Lung (tissue), 12 donors: ENCODE results near the gene CDK7. TPM values are rescaled to one million over a fixed set of nuclear protein-coding genes. Genes with fewer than 3 reads are reported as not detected.

Experiments
- ATAC-seq: fragments of 200-7000 bp; cut with Tn5 transposase; one replicate; pipeline ENCODE4 v1.9.1; 2020; ENCODE audit warnings: moderate number of reproducible peaks; ENCODE audit not compliant: insufficient read depth, low FRiP score
- DNase-seq, 3 donors: peaks; one replicate each; pipeline ENCODE4 v3.0.0-alpha.2; 2013 to 2017
- H3K27ac ChIP-seq, 2 donors: one replicate each; pipeline ENCODE4 v1.5.1; 2013; ENCODE audit warnings: mild to moderate bottlenecking in 2 of 2, moderate library complexity in 2 of 2, control low read depth in 1 of 2, inconsistent platforms in 1 of 2, low read depth in 1 of 2, low read length in 1 of 2
- H3K27me3 ChIP-seq, 3 donors: one replicate each; pipeline ENCODE4 v1.5.1; 2013; ENCODE audit warnings: low read length in 2 of 3; ENCODE audit not compliant: control insufficient read depth in 3 of 3, insufficient read depth in 3 of 3
- H3K36me3 ChIP-seq, 4 donors: one replicate each; pipeline ENCODE4 v1.5.1; 2013; ENCODE audit warnings: low read length in 4 of 4, mild to moderate bottlenecking in 1 of 4, moderate library complexity in 1 of 4; ENCODE audit not compliant: control insufficient read depth in 4 of 4, insufficient read depth in 4 of 4
- H3K4me1 ChIP-seq, 5 donors: one replicate each; pipeline ENCODE4 v1.5.1; 2013; ENCODE audit warnings: low read length in 5 of 5, mild to moderate bottlenecking in 2 of 5, moderate library complexity in 1 of 5; ENCODE audit not compliant: control insufficient read depth in 5 of 5, insufficient read depth in 5 of 5
- H3K4me3 ChIP-seq: one replicate; pipeline ENCODE4 v1.5.1; 2013; ENCODE audit warnings: mild to moderate bottlenecking, control low read depth, moderate library complexity
- H3K9ac ChIP-seq, 2 donors: one replicate each; pipeline ENCODE4 v1.5.1; 2013; ENCODE audit warnings: low read length in 2 of 2, control low read depth in 1 of 2; ENCODE audit not compliant: insufficient read depth in 1 of 2
- H3K9me3 ChIP-seq, 4 donors: one replicate each; pipeline ENCODE4 v1.5.1; 2013; ENCODE audit warnings: low read length in 3 of 4, mild to moderate bottlenecking in 1 of 4, moderate library complexity in 1 of 4; ENCODE audit not compliant: control insufficient read depth in 4 of 4, insufficient read depth in 3 of 4
- CTCF ChIP-seq: IDR thresholded peaks from 2 replicates; pipeline ENCODE4 v1.5.1; 2012; ENCODE audit warnings: mild to moderate bottlenecking; ENCODE audit errors: control extremely low read depth, extremely low read depth
- WGBS, 2 donors: extraction: QIAGEN DNeasy Blood & Tissue Kit; methylation state at CpG; one replicate each; pipeline ENCODE4 v1.1.7; 2013; 5-methylcytosine and 5-hydroxymethylcytosine counted together
- polyA plus RNA-seq, 2 donors: library from polyadenylated mRNA; stranded (reverse); fragments of 200-250 nt; gene quantifications; one replicate each; pipeline ENCODE4 v1.2.1, GENCODE V29; 2013
- total RNA-seq, 2 donors: library from RNA; depleted of rRNA in 1 of 2; stranded (reverse); fragments of >200 nt in 1 of 2; gene quantifications; one replicate each; pipeline ENCODE4 v1.2.1, GENCODE V29; 2014 to 2021
- donor health status: control.
- donor health status: control.
- donor health status: Bipolar disorder and iron deficiency.
- donor health status: healthy.
- donor health status: DM: yes; HTN: yes; CAD: no.

Gene CDK7
- total and polyA plus RNA-seq, 4 donors: 21.9 to 53.2 (median 30.0) TPM

DNA sequence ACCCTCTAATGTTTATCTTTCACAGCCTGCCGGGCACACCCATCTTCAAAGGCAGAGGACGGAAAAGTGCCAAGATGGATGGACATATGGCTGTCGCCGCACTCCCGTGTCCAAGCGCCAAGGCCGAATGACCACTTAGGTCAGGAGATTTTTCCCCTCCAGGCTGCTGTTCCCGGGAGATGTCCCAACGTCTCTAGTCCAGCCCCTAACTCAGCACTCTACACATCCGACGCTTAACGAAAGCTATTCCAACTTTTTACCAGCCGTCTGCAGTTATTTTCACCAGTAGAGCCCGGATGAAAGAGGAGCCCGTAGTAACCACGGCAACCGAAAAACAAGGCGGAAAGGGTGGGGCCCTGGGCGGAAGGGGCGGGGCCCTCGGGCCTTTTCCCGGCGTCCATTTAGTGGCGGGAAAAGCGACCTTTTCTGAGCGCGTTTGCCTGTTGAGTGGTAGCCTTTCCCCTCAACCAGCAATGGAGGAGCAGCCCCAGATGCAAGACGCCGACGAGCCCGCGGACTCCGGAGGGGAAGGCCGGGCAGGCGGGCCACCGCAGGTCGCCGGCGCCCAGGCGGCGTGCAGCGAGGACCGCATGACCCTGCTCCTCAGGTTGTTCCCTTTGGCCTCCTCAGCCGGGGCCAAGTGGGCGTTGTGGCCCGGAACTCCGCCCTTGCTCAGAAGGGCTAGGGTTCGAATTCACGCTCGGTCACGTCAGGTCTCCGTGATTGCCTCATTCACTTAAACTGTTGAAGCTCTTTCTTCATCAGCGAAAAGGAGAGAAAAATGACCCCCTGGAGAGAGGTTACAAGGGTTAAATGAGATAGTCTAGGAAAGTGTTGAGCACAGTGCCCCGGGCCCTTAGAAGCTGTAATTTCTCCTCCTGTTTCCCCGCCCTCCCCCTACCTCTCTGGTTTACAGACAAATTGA lies 45.3 kb upstream of the CDK7 start, which contains the start of gene CENPH:
CENPH (plus strand) TSS at position 422 of the 925 bp plus-strand sequence; CDS start at position 474, 52 bp downstream.
- ATAC-seq: peak; percentile 98
- Histone ChIP-seq H3K36me3 (no peaks in the 10 kb centered on the region), H3K27me3 (no peaks in the 10 kb centered on the region), H3K27ac (peak within 1 kb of the TSS; percentile 21 to 96), H3K9ac (peak within 1 kb of the TSS; percentile 96), H3K9me3 (no peaks in the 10 kb centered on the region), H3K4me3 (peak within 1 kb of the TSS; percentile 92), H3K4me1 (peaks cover 0 to 11% (median 0%) of the 10 kb centered on the region in 5 donors)
- no peak for TF ChIP-seq CTCF
- peak; percentile 96 to 98 (median 96) for DNase-seq
- WGBS, 2 donors: 0% methylated on average over 54 to 55 of the region's 55 CpGs

- Histone ChIP-seq H3K27me3 (no peaks in the 10 kb centered on the region), H3K4me3 (no peak overlapping the region), H3K9me3 (no peaks in the 10 kb centered on the region), H3K9ac (no peak overlapping the region), H3K27ac (no peak overlapping the region), H3K4me1 (no peaks in the 10 kb centered on the region), H3K36me3 (no peaks in the 10 kb centered on the region)
- DNase-seq (no peak), ATAC-seq (no peak)
- WGBS, 2 donors: 96 to 100% methylated on average over 1 of the region's 1 CpG
- TF ChIP-seq CTCF: no peak
Observed at GRCh38 chr5:69202497-69202896, 32.2 kb upstream of the CDK7 start.

GRCh38 chr5:69206528-69207190 lies 28.0 kb upstream of the CDK7 start:
- Histone ChIP-seq H3K27ac (no peak overlapping the region), H3K9ac (no peak overlapping the region), H3K27me3 (no peaks in the 10 kb centered on the region), H3K4me3 (no peak overlapping the region), H3K36me3 (no peaks in the 10 kb centered on the region), H3K9me3 (no peaks in the 10 kb centered on the region), H3K4me1 (no peaks in the 10 kb centered on the region)
- no peak for ATAC-seq
- 94 to 95% methylated on average over 5 of the region's 5 CpGs for WGBS, 2 donors
- DNase-seq: no peak
- TF ChIP-seq CTCF: no peak
